Stimulated activated CD4-positive, alpha-beta T cell treated with anti-CD3 and anti-CD28 coated beads, Interleukin-1b, Interleukin-23, amount 100 ng/mL, for 4 hours (primary cell): ENCODE results near the gene SLC22A31.
"Not testable (repeated sequence)": the region's sequence is repeated elsewhere in the genome, so short reads cannot be mapped to it uniquely, and the experiment has no call there.

Experiments used
- DNase-seq, 2 donors: peaks; one replicate each; pipeline ENCODE4 v3.0.0-alpha.2; 2020; ENCODE audit warnings: low read depth in 2 of 2

The SLC22A31 gene

GRCh38 chr16:89178453-89179147 lies 21.7 kb downstream of the SLC22A31 start:
- DNase-seq = no peak

- no peak for DNase-seq
Measured at GRCh38 chr16:89177501-89177900, 22.8 kb downstream of the SLC22A31 start.

GRCh38 chr16:89176717-89177116 lies 23.6 kb downstream of the SLC22A31 start:
- no peak for DNase-seq

- DNase-seq = no peak
Measured at GRCh38 chr16:89176147-89176690, 24.1 kb downstream of the SLC22A31 start.

- no peak for DNase-seq
Measured at GRCh38 chr16:89175280-89176146, 24.8 kb downstream of the SLC22A31 start.

GRCh38 chr16:89174877-89175276 lies 25.5 kb downstream of the SLC22A31 start:
- no peak for DNase-seq

- DNase-seq = no peak
Measured at GRCh38 chr16:89174055-89174827, 26.1 kb downstream of the SLC22A31 start.

- DNase-seq = no peak
Measured at GRCh38 chr16:89173174-89173921, 27.0 kb downstream of the SLC22A31 start.

GRCh38 chr16:89172528-89173173 lies 27.7 kb downstream of the SLC22A31 start:
- DNase-seq = no peak

GRCh38 chr16:89172171-89172527 lies 28.2 kb downstream of the SLC22A31 start:
- DNase-seq = no peak

GRCh38 chr16:89171216-89172170 lies 28.8 kb downstream of the SLC22A31 start, which contains the start of gene CDH15:
Gene CDH15 (plus strand): TSS chr16:89171748. CDS start chr16:89171832, 84 bp downstream.
- peak; percentile 94 to 96 for DNase-seq

GRCh38 chr16:89170346-89171215 lies 29.8 kb downstream of the SLC22A31 start:
- no peak for DNase-seq

- no peak for DNase-seq
Measured at GRCh38 chr16:89169778-89170177, 30.6 kb downstream of the SLC22A31 start.

- DNase-seq = no peak
Measured at GRCh38 chr16:89168381-89169189, 31.8 kb downstream of the SLC22A31 start.

GRCh38 chr16:89167425-89167941 lies 32.9 kb downstream of the SLC22A31 start:
- peak; percentile 90 to 91 for DNase-seq

GRCh38 chr16:89166696-89167424 lies 33.5 kb downstream of the SLC22A31 start:
- no peak for DNase-seq

GRCh38 chr16:89165681-89165979 lies 34.7 kb downstream of the SLC22A31 start:
- DNase-seq = not testable (repeated sequence)
